Stomach (tissue), 4 donors: Measurements from ENCODE around the gene TMEM222.

Experiments
- CTCF ChIP-seq, 7 experiments: fragments of 450-650 bp in 4 of 7; fragments of 200-600 bp in 3 of 7; sonication (generic) in 3 of 7; IDR thresholded peaks; one replicate each; pipeline ENCODE4 v1.5.1; 2016 to 2019; ENCODE audit warnings: antibody characterized with exemption in 7 of 7, control low read depth in 2 of 7, mild to moderate bottlenecking in 1 of 7
- POLR2A ChIP-seq, 4 donors: fragments of 450-650 bp; IDR thresholded peaks; one replicate each; pipeline ENCODE4 v1.6.1; 2016; ENCODE audit warnings: antibody characterized with exemption in 4 of 4, control low read depth in 2 of 4, mild to moderate bottlenecking in 1 of 4, moderate library complexity in 1 of 4
- POLR2AphosphoS5 ChIP-seq, 3 donors: sonication (generic); formaldehyde crosslinking; IDR thresholded peaks; one replicate each; pipeline ENCODE4 v1.6.1; 2016; ENCODE audit warnings: antibody characterized with exemption in 3 of 3

- peak in 2 of 7 experiments; percentile 11 to 49 for TF ChIP-seq CTCF (IDR thresholded peaks at IDR 0.05)
- peak; percentile 59 to 89 (median 89) for TF ChIP-seq POLR2AphosphoS5 (IDR thresholded peaks at IDR 0.05)
- peak in 1 of 4 donors; percentile 17 for TF ChIP-seq POLR2A (IDR thresholded peaks at IDR 0.05)
These were observed 44.6 kb downstream of the TMEM222 start, which contains the start of gene MAP3K6 for GRCh38 chr1:27366411-27367159.
